H9 (cell line): ENCODE measurements around the gene NEURL3. TPM values are rescaled to one million over a fixed set of nuclear protein-coding genes. Genes with fewer than 3 reads are reported as not detected.

Experiments
- DNase-seq: peaks from one replicate; pipeline ENCODE4 v3.0.0-alpha.2; 2017
- H2AFZ ChIP-seq: one replicate; pipeline ENCODE4 v1.6.1; 2013; ENCODE audit warnings: mild to moderate bottlenecking, low read length, control low read depth, moderate library complexity
- H2AK5ac ChIP-seq: 2 replicates; pipeline ENCODE4 v1.6.1; 2013; ENCODE audit warnings: low read length, control low read depth, mixed read lengths; ENCODE audit not compliant: insufficient read length
- H2BK120ac ChIP-seq: one replicate; pipeline ENCODE4 v1.6.1; 2013; ENCODE audit warnings: low read depth, mild to moderate bottlenecking, low read length, control low read depth, inconsistent platforms; ENCODE audit not compliant: poor library complexity, severe bottlenecking
- H2BK12ac ChIP-seq: 2 replicates; pipeline ENCODE4 v1.6.1; 2013; ENCODE audit warnings: low read length, control low read depth, mixed read lengths, low read depth; ENCODE audit not compliant: insufficient read length
- H2BK15ac ChIP-seq: 2 replicates; pipeline ENCODE4 v1.6.1; 2013; ENCODE audit warnings: low read depth, low read length, control low read depth
- H2BK20ac ChIP-seq: one replicate; pipeline ENCODE4 v1.6.1; 2013; ENCODE audit warnings: low read depth, mild to moderate bottlenecking, low read length, control low read depth, inconsistent platforms; ENCODE audit not compliant: poor library complexity, severe bottlenecking
- H2BK5ac ChIP-seq: 2 replicates; pipeline ENCODE4 v1.6.1; 2013; ENCODE audit warnings: low read length, control low read depth, mixed read lengths; ENCODE audit not compliant: insufficient read length
- H3K14ac ChIP-seq: 2 replicates; pipeline ENCODE4 v1.6.1; 2013; ENCODE audit warnings: low read length, control low read depth; ENCODE audit not compliant: insufficient read depth
- H3K18ac ChIP-seq: 2 replicates; pipeline ENCODE4 v1.6.1; 2013; ENCODE audit warnings: low read depth, mild to moderate bottlenecking, mixed read lengths, low read length, control low read depth; ENCODE audit not compliant: insufficient read length
- H3K23ac ChIP-seq: 2 replicates; pipeline ENCODE4 v1.6.1; 2013; ENCODE audit warnings: low read length, control low read depth, mixed read lengths, low read depth; ENCODE audit not compliant: insufficient read length
- H3K23me2 ChIP-seq: 2 replicates; pipeline ENCODE4 v1.6.1; 2013; ENCODE audit warnings: low read depth, mild to moderate bottlenecking, mixed read lengths, low read length, control low read depth; ENCODE audit not compliant: insufficient read length, poor library complexity, severe bottlenecking
- H3K27ac ChIP-seq: 2 replicates; pipeline ENCODE4 v1.5.1; 2013; ENCODE audit warnings: low read length, control low read depth, mixed read lengths, low read depth; ENCODE audit not compliant: insufficient read length
- H3K27me3 ChIP-seq: 2 replicates; pipeline ENCODE4 v1.6.1; 2013; ENCODE audit warnings: low read length, control low read depth, inconsistent platforms; ENCODE audit not compliant: insufficient read depth
- H3K4ac ChIP-seq: 2 replicates; pipeline ENCODE4 v1.6.1; 2013; ENCODE audit warnings: low read depth, mild to moderate bottlenecking, control low read depth, inconsistent platforms, low read length, moderate library complexity
- H3K4me1 ChIP-seq: 2 replicates; pipeline ENCODE4 v1.6.1; 2013; ENCODE audit warnings: low read length, control low read depth, inconsistent platforms; ENCODE audit not compliant: insufficient read depth
- H3K4me2 ChIP-seq: 2 replicates; pipeline ENCODE4 v1.6.1; 2013; ENCODE audit warnings: low read length, control low read depth, mixed read lengths; ENCODE audit not compliant: insufficient read length, insufficient read depth
- H3K56ac ChIP-seq: 2 replicates; pipeline ENCODE4 v1.6.1; 2013; ENCODE audit warnings: low read depth, mild to moderate bottlenecking, mixed read lengths, low read length, control low read depth; ENCODE audit not compliant: insufficient read length
- H3K79me1 ChIP-seq: 2 replicates; pipeline ENCODE4 v1.6.1; 2013; ENCODE audit warnings: low read depth, mild to moderate bottlenecking, moderate library complexity, low read length, control low read depth, inconsistent platforms; ENCODE audit not compliant: insufficient read depth, poor library complexity, severe bottlenecking
- H3K79me2 ChIP-seq: 2 replicates; pipeline ENCODE4 v1.6.1; 2013; ENCODE audit warnings: low read length, control low read depth, inconsistent platforms; ENCODE audit not compliant: insufficient read depth
- H3K9ac ChIP-seq: 2 replicates; pipeline ENCODE4 v1.6.1; 2013; ENCODE audit warnings: low read length, control low read depth, mixed read lengths; ENCODE audit not compliant: insufficient read length; ENCODE audit errors: extremely low read depth
- H3K9me3 ChIP-seq: one replicate; pipeline ENCODE4 v1.6.1; 2013; ENCODE audit warnings: low read depth, low read length, inconsistent platforms; ENCODE audit not compliant: control insufficient read depth
- H3T11ph ChIP-seq: one replicate; pipeline ENCODE4 v1.6.1; 2013; ENCODE audit warnings: mild to moderate bottlenecking, low read length, control low read depth, inconsistent platforms
- H4K20me1 ChIP-seq: one replicate; pipeline ENCODE4 v1.6.1; 2013; ENCODE audit not compliant: control insufficient read depth, insufficient read length, insufficient read depth
- H4K5ac ChIP-seq: 2 replicates; pipeline ENCODE4 v1.6.1; 2013; ENCODE audit warnings: low read depth, mild to moderate bottlenecking, mixed read lengths, low read length, control low read depth; ENCODE audit not compliant: insufficient read length
- H4K8ac ChIP-seq: replicated peaks from 2 replicates; pipeline ENCODE4 v1.6.1; 2013; ENCODE audit warnings: low read length, control low read depth, mixed read lengths, low read depth; ENCODE audit not compliant: insufficient read length
- H4K91ac ChIP-seq: 2 replicates; pipeline ENCODE4 v1.6.1; 2013; ENCODE audit warnings: low read depth, mild to moderate bottlenecking, moderate library complexity, mixed read lengths, low read length, control low read depth; ENCODE audit not compliant: insufficient read length
- H3K27ac Mint-ChIP-seq, 3 experiments: 2 replicates in 2 of 3; 3 replicates in 1 of 3; pipeline ENCODE4 v1.8.0; 2020 to 2021; ENCODE audit warnings: mixed read lengths in 3 of 3, mild to moderate bottlenecking in 1 of 3, moderate library complexity in 1 of 3
- H3K27me3 Mint-ChIP-seq: 2 replicates; pipeline ENCODE4 v1.8.0; 2021; ENCODE audit warnings: low read depth, mild to moderate bottlenecking, moderate library complexity, mixed read lengths
- H3K36me3 Mint-ChIP-seq, 3 experiments: 2 replicates in 2 of 3; 3 replicates in 1 of 3; pipeline ENCODE4 v1.8.0; 2020 to 2021; ENCODE audit warnings: low read depth in 3 of 3, mixed read lengths in 3 of 3; ENCODE audit not compliant: insufficient read depth in 1 of 3
- H3K4me1 Mint-ChIP-seq, 2 experiments: 2 replicates each; pipeline ENCODE4 v1.8.0; 2020; ENCODE audit warnings: mixed read lengths in 2 of 2
- H3K4me3 Mint-ChIP-seq, 2 experiments: 2 replicates in 1 of 2; 3 replicates in 1 of 2; pipeline ENCODE4 v1.8.0; 2020 to 2021; ENCODE audit warnings: mild to moderate bottlenecking in 2 of 2, mixed read lengths in 2 of 2, moderate library complexity in 1 of 2
- H3K9me3 Mint-ChIP-seq, 2 experiments: 2 replicates in 1 of 2; 3 replicates in 1 of 2; pipeline ENCODE4 v1.8.0; 2020; ENCODE audit warnings: mild to moderate bottlenecking in 2 of 2, mixed read lengths in 2 of 2, moderate library complexity in 1 of 2
- CTCF ChIP-seq: fragments of 200-600 bp; sonication (generic); conservative IDR thresholded peaks from 3 replicates; pipeline ENCODE4 v1.8.0; 2021; ENCODE audit warnings: antibody characterized with exemption, mild to moderate bottlenecking
- WGBS: extraction: QIAGEN DNeasy Blood & Tissue Kit; methylation state at CpG from one replicate; pipeline ENCODE4 v1.1.7; 2013; ENCODE audit warnings: missing lambda C conversion rate, low lambda C conversion rate, mixed read lengths; ENCODE audit not compliant: insufficient read length; ENCODE audit errors: extremely low coverage; 5-methylcytosine and 5-hydroxymethylcytosine counted together
- total RNA-seq: library from RNA; stranded (reverse); gene quantifications from 2 replicates; pipeline ENCODE4 v1.2.1, GENCODE V29; 2021

The NEURL3 gene
- total RNA-seq, 1 experiment from 2014 or later: not detected

- Histone ChIP-seq H2BK5ac (no peak overlapping the region), H3K27ac (no peak overlapping the region), H2BK12ac (no peak overlapping the region), H3K27me3 (no peaks in the 10 kb centered on the region; the same call in 1 of the 2 replicates), H3K4me2 (no peak overlapping the region), H4K91ac (no peak overlapping the region), H2BK15ac (no peak overlapping the region), H3K23ac (no peak overlapping the region), H3T11ph (no peak overlapping the region), H2BK120ac (no peak overlapping the region), H3K9me3 (no peaks in the 10 kb centered on the region), H3K9ac (no peak overlapping the region), H3K79me1 (no peaks in the 10 kb centered on the region), H2AFZ (no peak overlapping the region), H4K8ac (no peak overlapping the region), H4K20me1 (peaks cover 2% of the 10 kb centered on the region), H3K18ac (no peak overlapping the region), H3K4me1 (no peaks in the 10 kb centered on the region), H3K23me2 (no peaks in the 10 kb centered on the region), H3K14ac (no peak overlapping the region), H3K56ac (no peak overlapping the region), H2BK20ac (no peak overlapping the region), H3K4ac (no peak overlapping the region), H2AK5ac (no peak overlapping the region), H3K79me2 (no peaks in the 10 kb centered on the region), H4K5ac (no peak overlapping the region)
- no peaks in the 10 kb centered on the region; a peak in 1 of 7 replicates for H3K36me3 Mint-ChIP-seq
- peaks cover 19 to 23% of the 10 kb centered on the region in 2 experiments for H3K4me1 Mint-ChIP-seq
- TF ChIP-seq CTCF: no peak
- DNase-seq: no peak
- H3K27me3 Mint-ChIP-seq: peaks cover 4% of the 10 kb centered on the region
- no CpG with 5 or more reads among the region's 3 CpGs for WGBS
- no peak overlapping the region for H3K27ac Mint-ChIP-seq
- H3K9me3 Mint-ChIP-seq: peaks cover 0 to 2% of the 10 kb centered on the region in 2 experiments; a peak in 2 of 5 replicates
- no peak overlapping the region for H3K4me3 Mint-ChIP-seq
Observed at GRCh38 chr2:96489261-96489660, 15.9 kb downstream of the NEURL3 start.
